ENCODE results near the gene MAEL.

GRCh38 chr1:166948856-166949350 is 40.2 kb upstream of the MAEL start:
- TF ChIP-seq CTCF (IDR thresholded peaks at IDR 0.05) = no peak
- no peak for TF ChIP-seq EP300 (IDR thresholded peaks at IDR 0.05)
- TF ChIP-seq POLR2A (IDR thresholded peaks at IDR 0.05) = no peak
